22Rv1 (cell line): ENCODE measurements around the gene ZNF804A.

Source experiments
- H3K27ac ChIP-seq: fragments of 450-650 bp; 2 replicates; pipeline ENCODE4 v1.5.1; 2017
- CTCF ChIP-seq: fragments of 450-650 bp; IDR thresholded peaks from 2 replicates; pipeline ENCODE4 v1.5.1; 2017; ENCODE audit warnings: mild to moderate bottlenecking
- ZFX ChIP-seq: fragments of 450-650 bp; IDR thresholded peaks from 2 replicates; pipeline ENCODE4 v1.6.1; 2017; ENCODE audit warnings: antibody characterized with exemption, borderline replicate concordance

ZNF804A gene

GRCh38 chr2:184783576-184783975 is 185.2 kb downstream of the ZNF804A start:
- TF ChIP-seq CTCF: no peak
- no peak for TF ChIP-seq ZFX

GRCh38 chr2:184793176-184793575 is 194.8 kb downstream of the ZNF804A start:
- H3K27ac ChIP-seq: no peak overlapping the region
- no peak for TF ChIP-seq CTCF
- no peak for TF ChIP-seq ZFX

More at GRCh38 chr2:184783576-184783975, 185.2 kb downstream of the ZNF804A start:
- no peak overlapping the region for H3K27ac ChIP-seq

- H3K27ac ChIP-seq: no peak overlapping the region
- TF ChIP-seq ZFX: no peak
- no peak for TF ChIP-seq CTCF
Observed at GRCh38 chr2:184799379-184799778, 201.1 kb downstream of the ZNF804A start.

GRCh38 chr2:184814421-184814820 is 216.1 kb downstream of the ZNF804A start:
- H3K27ac ChIP-seq: no peak overlapping the region
- TF ChIP-seq ZFX: no peak
- TF ChIP-seq CTCF: no peak

GRCh38 chr2:184815824-184816223 is 217.5 kb downstream of the ZNF804A start:
- no peak overlapping the region for H3K27ac ChIP-seq
- TF ChIP-seq ZFX: no peak
- TF ChIP-seq CTCF: no peak

- no peak overlapping the region for H3K27ac ChIP-seq
Observed at GRCh38 chr2:184824597-184824996, 226.3 kb downstream of the ZNF804A start.

GRCh38 chr2:184830531-184830930 is 232.2 kb downstream of the ZNF804A start:
- H3K27ac ChIP-seq: no peak overlapping the region
- TF ChIP-seq CTCF (no peak), ZFX (no peak)

More at GRCh38 chr2:184824597-184824996, 226.3 kb downstream of the ZNF804A start:
- no peak for TF ChIP-seq ZFX
- no peak for TF ChIP-seq CTCF
